Ovary (tissue), 9 donors: ENCODE data around the gene NCS1. TPM values are rescaled to one million over a fixed set of nuclear protein-coding genes. Genes with fewer than 3 reads are reported as not detected.
A peak's percentile ranks its signal among the peaks of the same experiment; 100 is the strongest.

Source experiments
- DNase-seq, 5 donors: peaks; one replicate each; pipeline ENCODE4 v3.0.0-alpha.2; 2019 to 2020
- H3K27ac ChIP-seq, 2 donors: fragments of 200-600 bp; one replicate each; pipeline versions ENCODE4 v1.5.1 to v1.8.0; 2019 to 2022
- H3K27me3 ChIP-seq: fragments of 200-600 bp; one replicate; pipeline ENCODE4 v1.8.0; 2022
- H3K36me3 ChIP-seq: fragments of 200-600 bp; sonication (generic); one replicate; pipeline ENCODE4 v1.5.1; 2019
- H3K4me1 ChIP-seq: one replicate; pipeline ENCODE4 v1.8.1; 2013; ENCODE audit warnings: mild to moderate bottlenecking, moderate library complexity; ENCODE audit not compliant: insufficient read depth
- H3K4me3 ChIP-seq: fragments of 200-600 bp; sonication (generic); one replicate; pipeline ENCODE4 v1.5.1; 2017
- H3K9me3 ChIP-seq, 2 donors: fragments of 200-600 bp in 1 of 2; sonication (generic) in 1 of 2; one replicate each; pipeline versions ENCODE4 v1.5.1 to v1.8.1; 2013 to 2019; ENCODE audit warnings: mild to moderate bottlenecking in 1 of 2, moderate library complexity in 1 of 2
- CTCF ChIP-seq, 3 donors: fragments of 450-650 bp in 2 of 3; fragments of 200-600 bp in 1 of 3; IDR thresholded peaks; one replicate each; pipeline versions ENCODE4 v1.5.1 to v1.8.0; 2016 to 2022; ENCODE audit warnings: antibody characterized with exemption in 3 of 3, mild to moderate bottlenecking in 1 of 3
- EP300 ChIP-seq: sonication (generic); formaldehyde crosslinking; IDR thresholded peaks from one replicate; pipeline ENCODE4 v1.6.1; 2017; ENCODE audit warnings: antibody characterized with exemption
- POLR2A ChIP-seq: fragments of 450-650 bp; IDR thresholded peaks from one replicate; pipeline ENCODE4 v1.6.1; 2017; ENCODE audit warnings: antibody characterized with exemption, mild to moderate bottlenecking, moderate library complexity
- WGBS, 3 donors: extraction: QIAGEN DNeasy Blood & Tissue Kit in 1 of 3; methylation state at CpG; one replicate each; pipeline versions ENCODE4 v1.1.5 to v1.1.7; 2013 to 2017; 5-methylcytosine and 5-hydroxymethylcytosine counted together
- intact Hi-C, 4 donors: fragments of 100-400 bp; cut with DNase I; formaldehyde crosslinking; loops; one replicate each; pipeline versions ENCODE4 v1.11.0 to v1.15.1; 2022 to 2023
- polyA plus RNA-seq, 2 donors: library from polyadenylated mRNA; stranded (reverse); fragments of 200-250 nt in 1 of 2; fragments of 350-450 nt in 1 of 2; fragmentation: Illumina TruSeq in 1 of 2; extraction: RNeasy Lipid Tissue Mini Kit (QIAGEN cat#74804) in 1 of 2; gene quantifications; one replicate each; pipeline ENCODE4 v1.2.3, GENCODE V29; 2013 to 2014
- total RNA-seq, 7 donors: library from RNA; depleted of rRNA in 2 of 7; stranded (reverse); fragments of >200 nt in 2 of 7; fragmentation: NEBNext Ultra II Directional in 3 of 7; extraction: Animal tissue kit (Norgen Biotek cat#: 25700) in 3 of 7; gene quantifications; one replicate each; pipeline versions ENCODE4 v1.1.0 to v1.2.4, GENCODE V29; 2016 to 2023
- donor health status: DM: no; HTN: no; CAD: no; lungs with moderate emphysema.
- donor health status: DM: no; HTN: no; CAD: no.
- donor health status: Bipolar disorder and iron deficiency.
- donor health status: DM: yes; HTN: yes; CAD: no.
- donor health status: DM: no; HTN: no; CAD: no.
- donor health status: DM: yes; HTN: yes; CAD: no.

Gene NCS1
- total and polyA plus RNA-seq, 9 donors: 3.6 to 46.7 (median 25.0) TPM

GRCh38 chr9:130175355-130175754 lies 3.2 kb downstream of the NCS1 start:
- Histone ChIP-seq H3K4me3 (no peak overlapping the region), H3K27me3 (no peaks in the 10 kb centered on the region), H3K9me3 (no peaks in the 10 kb centered on the region), H3K4me1 (peaks cover 17% of the 10 kb centered on the region), H3K36me3 (no peaks in the 10 kb centered on the region), H3K27ac (peak overlapping the region in 1 of 2 donors; percentile 30)
- no peak for DNase-seq
- TF ChIP-seq POLR2A: no peak
- no peak for TF ChIP-seq EP300
- TF ChIP-seq CTCF (IDR thresholded peaks at IDR 0.05): no peak
- intact Hi-C loops: loop anchor here in 2 of 4 donors (10.0 kb wide), 1 partner anchor 59 kb away; no protein-coding TSS in a partner anchor
- 56 to 65% (median 63%) methylated on average over 9 of the region's 9 CpGs for WGBS, 3 donors

DNA sequence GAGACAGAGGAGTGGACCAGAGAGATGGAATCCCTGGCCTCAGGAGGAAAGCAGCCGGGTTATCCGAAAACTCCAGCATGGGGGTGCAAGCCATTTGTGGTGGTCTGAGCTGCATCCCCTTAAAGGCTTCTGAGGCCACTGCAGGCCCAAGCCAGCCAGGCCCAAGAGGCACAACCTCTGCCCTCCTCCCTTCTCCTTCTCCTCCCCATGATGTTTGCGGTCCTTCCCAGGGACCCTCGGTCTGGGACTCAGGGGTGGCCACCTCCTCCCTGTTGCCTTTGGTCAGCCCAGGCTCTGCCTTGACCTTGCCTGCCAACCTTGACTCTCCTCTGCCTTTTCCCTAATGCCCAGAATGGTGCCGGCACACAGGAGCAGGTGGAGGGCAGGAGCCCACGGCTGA lies 4.6 kb downstream of the NCS1 start:
- H3K27me3 ChIP-seq: no peaks in the 10 kb centered on the region
- DNase-seq: no peak
- WGBS, 3 donors: 88 to 91% (median 90%) methylated on average over 6 of the region's 6 CpGs
- no peak for TF ChIP-seq EP300
- TF ChIP-seq POLR2A: no peak
- no peak for TF ChIP-seq CTCF (IDR thresholded peaks at IDR 0.05)
- intact Hi-C loops: loop anchor here in 2 of 4 donors (10.0 kb wide), 1 partner anchor 58 kb away; no protein-coding TSS in a partner anchor
- H3K9me3 ChIP-seq: no peaks in the 10 kb centered on the region
- peaks cover 15% of the 10 kb centered on the region for H3K4me1 ChIP-seq
- no peak overlapping the region for H3K27ac ChIP-seq
- no peak overlapping the region for H3K4me3 ChIP-seq
- H3K36me3 ChIP-seq: no peaks in the 10 kb centered on the region

- TF ChIP-seq EP300 (no peak), POLR2A (no peak), CTCF (IDR thresholded peaks at IDR 0.05) (no peak)
- H3K27ac ChIP-seq: no peak overlapping the region
- intact Hi-C loops: loop anchor here in 2 of 4 donors (10.0 kb wide), 1 partner anchor 57 kb away; no protein-coding TSS in a partner anchor
- 49 to 51% (median 50%) methylated on average over 20 of the region's 20 CpGs for WGBS, 3 donors
- peaks cover 15% of the 10 kb centered on the region for H3K4me1 ChIP-seq
- H3K27me3 ChIP-seq: no peaks in the 10 kb centered on the region
- DNase-seq: no peak
- H3K36me3 ChIP-seq: no peaks in the 10 kb centered on the region
- H3K9me3 ChIP-seq: no peaks in the 10 kb centered on the region
- no peak overlapping the region for H3K4me3 ChIP-seq
Observed at GRCh38 chr9:130177898-130178805, 5.9 kb downstream of the NCS1 start.

DNA sequence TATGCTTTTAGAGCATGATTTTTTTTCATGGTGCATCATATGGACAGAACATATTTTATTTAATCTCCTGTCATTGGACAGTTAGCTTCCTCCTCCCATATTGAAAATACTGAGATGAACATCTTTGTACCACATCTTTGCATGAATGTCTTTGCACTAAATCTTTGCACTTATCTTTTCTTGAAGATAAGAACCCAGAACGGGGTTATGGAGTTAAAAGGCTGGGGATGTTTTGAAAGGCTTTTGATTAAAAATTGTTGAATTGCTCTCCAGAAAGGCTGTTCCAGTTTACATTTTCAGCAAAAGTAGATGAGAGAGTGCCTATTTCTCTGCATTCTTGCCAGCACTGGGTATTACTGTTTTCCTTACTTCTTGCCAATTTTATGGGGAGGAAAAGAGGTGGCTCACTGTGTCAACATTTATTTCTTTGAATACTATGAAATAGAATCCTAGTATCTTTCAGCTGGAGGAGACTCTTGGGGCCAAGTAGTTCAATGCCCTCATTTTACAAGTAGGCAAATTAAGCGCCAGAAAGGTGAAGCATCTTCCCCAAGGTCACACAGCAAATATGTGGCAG lies 7.2 kb downstream of the NCS1 start:
- H3K36me3 ChIP-seq: no peaks in the 10 kb centered on the region
- DNase-seq: no peak
- peaks cover 6% of the 10 kb centered on the region for H3K4me1 ChIP-seq
- TF ChIP-seq EP300 (no peak), POLR2A (no peak), CTCF (IDR thresholded peaks at IDR 0.05) (no peak)
- WGBS, 3 donors: 49 to 60% (median 54%) methylated on average over 2 of the region's 2 CpGs
- H3K27me3 ChIP-seq: no peaks in the 10 kb centered on the region
- no peak overlapping the region for H3K27ac ChIP-seq
- no peak overlapping the region for H3K4me3 ChIP-seq
- intact Hi-C loops: loop anchor here in 2 of 4 donors (10.0 kb wide), 1 partner anchor 55 kb away; no protein-coding TSS in a partner anchor
- no peaks in the 10 kb centered on the region for H3K9me3 ChIP-seq
